AG09309 (cell line): Measurements from ENCODE around the gene GLRA3.
"Not testable (repeated sequence)": the region's sequence is repeated elsewhere in the genome, so short reads cannot be mapped to it uniquely, and the experiment has no call there.

Experiments used
- DNase-seq: peaks from one replicate; pipeline ENCODE4 v3.0.0-alpha.2; 2010; ENCODE audit warnings: low read depth
- H3K4me3 ChIP-seq: 2 replicates; pipeline ENCODE4 v1.5.1; 2011; ENCODE audit warnings: mild to moderate bottlenecking, low read depth, low read length, moderate library complexity; ENCODE audit not compliant: control insufficient read depth
- CTCF ChIP-seq: IDR thresholded peaks from 2 replicates; pipeline ENCODE4 v1.5.1; 2011; ENCODE audit warnings: mild to moderate bottlenecking, low read depth, low read length, inconsistent platforms; ENCODE audit not compliant: insufficient read depth, control insufficient read depth; ENCODE audit errors: missing control alignments

GLRA3 gene

GRCh38 chr4:174633399-174633798 is 195.6 kb downstream of the GLRA3 start:
- no peak for TF ChIP-seq CTCF
- DNase-seq: no peak
- no peak overlapping the region for H3K4me3 ChIP-seq

GRCh38 chr4:174631901-174632758 is 196.9 kb downstream of the GLRA3 start:
- no peak overlapping the region for H3K4me3 ChIP-seq
- TF ChIP-seq CTCF: peak; percentile 74
- DNase-seq: peak; percentile 3

GRCh38 chr4:174629907-174630450 is 199.1 kb downstream of the GLRA3 start:
- H3K4me3 ChIP-seq, DNase-seq: not testable (repeated sequence)

GRCh38 chr4:174629265-174629664 is 199.8 kb downstream of the GLRA3 start:
- H3K4me3 ChIP-seq: no peak overlapping the region
- TF ChIP-seq CTCF: no peak
- DNase-seq: no peak

- no peak for DNase-seq
- no peak overlapping the region for H3K4me3 ChIP-seq
- TF ChIP-seq CTCF: no peak
Measured at GRCh38 chr4:174628191-174628590, 200.9 kb downstream of the GLRA3 start.

- H3K4me3 ChIP-seq: no peak overlapping the region
- DNase-seq: no peak
- no peak for TF ChIP-seq CTCF
Measured at GRCh38 chr4:174627473-174627872, 201.6 kb downstream of the GLRA3 start.

- H3K4me3 ChIP-seq: no peak overlapping the region
- DNase-seq: no peak
- TF ChIP-seq CTCF: no peak
Measured at GRCh38 chr4:174626342-174627008, 202.6 kb downstream of the GLRA3 start.
